ENCODE measurements around the gene SRXN1. TPM values are rescaled to one million over a fixed set of nuclear protein-coding genes. Genes with fewer than 3 reads are reported as not detected.

Gene SRXN1
- total RNA-seq, 3 donors from 2014 or later = 11.7 to 23.4 (median 18.9) TPM

- ATAC-seq = peak; percentile 10
Measured at GRCh38 chr20:652615-653109, 338 bp downstream of the SRXN1 start.

GRCh38 chr20:651713-652614, 1.0 kb downstream of the SRXN1 start:
- DNase-seq (peak in 1 of 3 donors; percentile 17), ATAC-seq (peak; percentile 6)
- Histone ChIP-seq H3K36me3 (ENCODE audit: low read depth) (no peaks in the 10 kb centered on the region), H3K4me3 (peak overlapping the region; percentile 48), H3K4me1 (ENCODE audit: low read depth) (peaks cover 17% of the 10 kb centered on the region), H3K9me3 (no peaks in the 10 kb centered on the region)
- intact Hi-C loops (cut with DNase I, micrococcal nuclease) = no loop called here
- no peak for TF ChIP-seq CTCF (IDR thresholded peaks at IDR 0.05)

More at GRCh38 chr20:652615-653109, 338 bp downstream of the SRXN1 start:
- DNase-seq = peak; percentile 25 to 66 (median 66)
- TF ChIP-seq CTCF (IDR thresholded peaks at IDR 0.05) = no peak
- peaks cover 17% of the 10 kb centered on the region for H3K4me1 ChIP-seq (ENCODE audit: low read depth)
- no peaks in the 10 kb centered on the region for H3K36me3 ChIP-seq (ENCODE audit: low read depth)
- intact Hi-C loops (cut with DNase I, micrococcal nuclease) = no loop called here
- H3K4me3 ChIP-seq = peak overlapping the region; percentile 48
- H3K9me3 ChIP-seq = no peaks in the 10 kb centered on the region

- DNase-seq = no peak
- no peak overlapping the region for H3K4me3 ChIP-seq
- TF ChIP-seq CTCF (IDR thresholded peaks at IDR 0.05) = no peak
Measured at GRCh38 chr20:650954-651353, 2.0 kb downstream of the SRXN1 start.

GRCh38 chr20:650281-650680, 2.7 kb downstream of the SRXN1 start:
- Histone ChIP-seq H3K9me3 (no peaks in the 10 kb centered on the region), H3K4me3 (no peak overlapping the region), H3K36me3 (ENCODE audit: low read depth) (no peaks in the 10 kb centered on the region), H3K4me1 (ENCODE audit: low read depth) (peaks cover 17% of the 10 kb centered on the region)
- TF ChIP-seq CTCF (IDR thresholded peaks at IDR 0.05) = no peak
- intact Hi-C loops (cut with DNase I, micrococcal nuclease) = no loop called here
- ATAC-seq = no peak
- no peak for DNase-seq

More at GRCh38 chr20:650954-651353, 2.0 kb downstream of the SRXN1 start:
- no peaks in the 10 kb centered on the region for H3K36me3 ChIP-seq (ENCODE audit: low read depth)
- peaks cover 17% of the 10 kb centered on the region for H3K4me1 ChIP-seq (ENCODE audit: low read depth)
- ATAC-seq = no peak
- intact Hi-C loops (cut with DNase I, micrococcal nuclease) = no loop called here
- H3K9me3 ChIP-seq = no peaks in the 10 kb centered on the region

GRCh38 chr20:647479-648019, 5.5 kb downstream of the SRXN1 start:
- intact Hi-C loops (cut with DNase I, micrococcal nuclease) = loop anchor here in 1 of 2 donors (10.0 kb wide), 1 partner anchor 293 kb away; no protein-coding TSS in a partner anchor
- no peak for ATAC-seq
- no peak for DNase-seq
- Histone ChIP-seq H3K4me3 (no peak overlapping the region), H3K9me3 (no peaks in the 10 kb centered on the region), H3K36me3 (ENCODE audit: low read depth) (no peaks in the 10 kb centered on the region), H3K4me1 (ENCODE audit: low read depth) (peaks cover 9% of the 10 kb centered on the region)
- TF ChIP-seq CTCF (IDR thresholded peaks at IDR 0.05) = no peak

All from mucosa of descending colon (tissue), 3 donors.